ENCODE measurements around the gene CHCT1.

Gene CHCT1

GRCh38 chr17:60445144-60445543 lies 22.9 kb downstream of the CHCT1 start:
- FAIRE-seq, result peak; percentile 15

- no peak for FAIRE-seq
Measured at GRCh38 chr17:60447375-60447774, 25.1 kb downstream of the CHCT1 start.

- FAIRE-seq, result no peak
Measured at GRCh38 chr17:60451071-60451470, 28.8 kb downstream of the CHCT1 start.

- no peak for FAIRE-seq
Measured at GRCh38 chr17:60451965-60452364, 29.7 kb downstream of the CHCT1 start.

- FAIRE-seq, result no peak
Measured at GRCh38 chr17:60455378-60455777, 33.1 kb downstream of the CHCT1 start.

- no peak for FAIRE-seq
Measured at GRCh38 chr17:60457148-60457547, 34.9 kb downstream of the CHCT1 start.

GRCh38 chr17:60461584-60461983 lies 39.3 kb downstream of the CHCT1 start:
- no peak for FAIRE-seq

- no peak for FAIRE-seq
Measured at GRCh38 chr17:60463157-60463835, 41.0 kb downstream of the CHCT1 start.

GRCh38 chr17:60464343-60464742 lies 42.1 kb downstream of the CHCT1 start:
- FAIRE-seq, result no peak

GRCh38 chr17:60468371-60468770 lies 46.1 kb downstream of the CHCT1 start:
- FAIRE-seq, result no peak

- FAIRE-seq, result no peak
Measured at GRCh38 chr17:60471451-60471850, 49.2 kb downstream of the CHCT1 start.

GRCh38 chr17:60472449-60472848 lies 50.2 kb downstream of the CHCT1 start:
- no peak for FAIRE-seq

GRCh38 chr17:60473788-60474187 lies 51.5 kb downstream of the CHCT1 start:
- FAIRE-seq, result no peak

All from G401.6 (cell line).